ENCODE data around the gene STIP1.

Gene STIP1

DNA sequence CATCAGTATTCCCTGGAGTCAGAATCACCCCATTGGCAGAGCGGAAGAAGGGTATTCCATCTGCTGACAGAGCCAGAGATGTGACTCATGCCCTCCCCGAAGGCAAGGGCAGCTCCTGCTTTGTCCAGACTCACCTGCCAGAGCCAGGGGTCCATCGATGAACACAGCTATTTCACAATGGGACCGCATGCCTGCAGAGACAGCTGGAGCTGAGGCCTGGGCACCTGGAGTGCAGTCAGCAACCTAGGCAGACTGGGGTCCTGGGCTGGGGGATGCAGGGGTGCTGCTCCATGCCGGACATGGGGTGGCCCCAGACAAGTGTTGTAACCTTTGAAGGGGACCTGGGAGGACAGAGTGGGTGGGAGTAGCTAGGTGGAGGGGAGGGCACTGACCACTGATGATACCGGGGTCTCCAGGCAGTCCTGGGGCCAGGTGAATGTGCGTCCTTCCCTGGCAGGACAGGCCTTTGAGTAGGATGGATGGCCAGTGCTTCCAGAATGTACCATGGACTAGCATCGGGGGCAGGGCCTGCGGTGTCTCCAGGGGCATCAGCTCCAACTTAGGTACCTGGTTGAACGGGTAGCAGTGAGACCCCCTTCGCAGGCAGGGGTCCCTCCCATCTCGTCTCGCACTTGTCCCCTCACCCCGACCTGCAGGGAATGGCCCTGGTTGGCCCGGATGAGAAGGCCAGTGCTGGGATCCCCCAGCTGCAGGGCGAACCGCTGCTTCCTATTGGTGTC, 38.4 kb downstream of the STIP1 start:
- peak; percentile 75 for DNase-seq (ENCODE audit: low read depth)
- TF ChIP-seq, protein P1, sequence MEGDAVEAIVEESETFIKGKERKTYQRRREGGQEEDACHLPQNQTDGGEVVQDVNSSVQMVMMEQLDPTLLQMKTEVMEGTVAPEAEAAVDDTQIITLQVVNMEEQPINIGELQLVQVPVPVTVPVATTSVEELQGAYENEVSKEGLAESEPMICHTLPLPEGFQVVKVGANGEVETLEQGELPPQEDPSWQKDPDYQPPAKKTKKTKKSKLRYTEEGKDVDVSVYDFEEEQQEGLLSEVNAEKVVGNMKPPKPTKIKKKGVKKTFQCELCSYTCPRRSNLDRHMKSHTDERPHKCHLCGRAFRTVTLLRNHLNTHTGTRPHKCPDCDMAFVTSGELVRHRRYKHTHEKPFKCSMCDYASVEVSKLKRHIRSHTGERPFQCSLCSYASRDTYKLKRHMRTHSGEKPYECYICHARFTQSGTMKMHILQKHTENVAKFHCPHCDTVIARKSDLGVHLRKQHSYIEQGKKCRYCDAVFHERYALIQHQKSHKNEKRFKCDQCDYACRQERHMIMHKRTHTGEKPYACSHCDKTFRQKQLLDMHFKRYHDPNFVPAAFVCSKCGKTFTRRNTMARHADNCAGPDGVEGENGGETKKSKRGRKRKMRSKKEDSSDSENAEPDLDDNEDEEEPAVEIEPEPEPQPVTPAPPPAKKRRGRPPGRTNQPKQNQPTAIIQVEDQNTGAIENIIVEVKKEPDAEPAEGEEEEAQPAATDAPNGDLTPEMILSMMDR (IDR thresholded peaks at IDR 0.05; ENCODE audit: insufficient read depth, low read depth, low read length, missing control alignments): no peak
- H3K4me3 ChIP-seq (ENCODE audit: low read length): no peak overlapping the region

GRCh38 chr11:64224891-64225607, 39.1 kb downstream of the STIP1 start:
- H3K4me3 ChIP-seq (ENCODE audit: low read length): peak overlapping the region; percentile 74
- TF ChIP-seq, protein P1 (IDR thresholded peaks at IDR 0.05; ENCODE audit: insufficient read depth, low read depth, low read length, missing control alignments): no peak
- no peak for DNase-seq (ENCODE audit: low read depth)

- DNase-seq (ENCODE audit: low read depth): peak; percentile 83
- peak within 1 kb of the TSS; percentile 74 for H3K4me3 ChIP-seq (ENCODE audit: low read length)
- TF ChIP-seq, protein P1 (IDR thresholded peaks at IDR 0.05; ENCODE audit: insufficient read depth, low read depth, low read length, missing control alignments): peak; percentile 44
These were observed 39.9 kb downstream of the STIP1 start, which contains the start of the genes NUDT22 and TRPT1 for GRCh38 chr11:64225608-64226506. NUDT22 (plus strand) TSS chr11:64226274; CDS start chr11:64226653, 379 bp downstream. TRPT1 (minus strand) TSS chr11:64226186; CDS start chr11:64225860, 326 bp downstream.

- peak overlapping the region; percentile 74 for H3K4me3 ChIP-seq (ENCODE audit: low read length)
- DNase-seq (ENCODE audit: low read depth): no peak
- TF ChIP-seq, protein P1 (IDR thresholded peaks at IDR 0.05; ENCODE audit: insufficient read depth, low read depth, low read length, missing control alignments): no peak
These were observed 40.6 kb downstream of the STIP1 start for GRCh38 chr11:64226507-64227051.

DNA sequence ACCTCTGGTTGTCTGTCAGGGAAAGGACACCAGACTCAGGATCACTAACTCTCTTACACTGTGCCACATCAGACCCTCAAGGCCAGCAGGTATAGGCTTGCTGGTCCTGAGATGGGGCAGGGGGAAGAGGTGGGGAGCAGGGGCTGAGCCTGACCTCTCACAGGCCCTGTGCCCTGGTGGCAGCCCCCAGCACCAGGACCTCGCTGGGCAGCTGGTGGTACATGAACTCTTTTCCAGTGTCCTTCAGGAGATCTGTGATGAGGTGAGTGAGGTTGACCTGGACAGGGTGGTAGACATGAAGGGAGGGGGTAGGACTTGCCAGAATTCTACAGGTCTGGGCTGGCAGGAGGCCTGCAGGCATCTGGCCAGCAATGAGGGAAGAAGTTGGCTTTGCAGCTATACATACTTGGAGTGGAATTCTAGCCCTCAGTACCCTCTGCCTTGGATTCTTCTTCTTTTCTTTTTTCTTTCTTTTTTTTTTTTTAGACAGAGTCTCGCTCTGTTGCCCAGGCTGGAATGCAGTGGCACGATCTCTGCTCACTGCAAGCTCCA, 41.5 kb downstream of the STIP1 start:
- H3K4me3 ChIP-seq (ENCODE audit: low read length): peak overlapping the region; percentile 74
- DNase-seq (ENCODE audit: low read depth): peak; percentile 71
- TF ChIP-seq, protein P1 (IDR thresholded peaks at IDR 0.05; ENCODE audit: insufficient read depth, low read depth, low read length, missing control alignments): no peak
